Right lung (tissue), 5 donors: ENCODE results near the gene CRB3. TPM values are rescaled to one million over a fixed set of nuclear protein-coding genes. Genes with fewer than 3 reads are reported as not detected.
A peak's percentile ranks its signal among the peaks of the same experiment; 100 is the strongest.

Source experiments
- DNase-seq, 2 donors: peaks; one replicate each; pipeline ENCODE4 v3.0.0-alpha.2; 2013
- polyA plus RNA-seq, 5 donors: library from polyadenylated mRNA; unstranded; fragments of 120-200 nt; gene quantifications; one replicate each; pipeline versions ENCODE4 v1.2.1 to v1.2.3, GENCODE V29; 2013; ENCODE audit warnings: inconsistent platforms in 1 of 5, low replicate concordance in 1 of 5; ENCODE audit not compliant: insufficient read length in 5 of 5, insufficient read depth in 1 of 5

The CRB3 gene
- polyA plus RNA-seq, 5 donors: 13.1 to 23.4 (median 18.0) TPM

DNA sequence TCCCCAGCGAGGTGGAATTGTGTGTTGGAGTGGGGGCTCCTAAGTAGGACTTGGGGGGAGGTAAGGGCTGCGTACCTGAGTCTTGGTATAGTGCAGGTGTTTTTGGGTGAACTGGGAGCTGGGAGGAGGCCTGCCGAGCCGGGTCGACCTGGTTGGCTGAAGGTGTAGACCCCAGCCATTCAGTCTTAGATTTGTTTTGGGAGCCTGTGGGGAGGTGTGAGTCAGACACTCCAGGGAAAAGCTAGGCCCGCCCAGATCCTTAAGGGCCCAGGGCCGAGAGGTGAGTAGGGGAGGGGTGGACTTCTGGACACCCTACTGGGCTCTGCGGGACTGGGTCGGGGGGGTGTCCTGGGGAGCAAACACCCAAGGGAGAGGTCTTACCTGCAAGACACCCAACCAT, 935 bp downstream of the CRB3 start:
- no peak for DNase-seq

DNA sequence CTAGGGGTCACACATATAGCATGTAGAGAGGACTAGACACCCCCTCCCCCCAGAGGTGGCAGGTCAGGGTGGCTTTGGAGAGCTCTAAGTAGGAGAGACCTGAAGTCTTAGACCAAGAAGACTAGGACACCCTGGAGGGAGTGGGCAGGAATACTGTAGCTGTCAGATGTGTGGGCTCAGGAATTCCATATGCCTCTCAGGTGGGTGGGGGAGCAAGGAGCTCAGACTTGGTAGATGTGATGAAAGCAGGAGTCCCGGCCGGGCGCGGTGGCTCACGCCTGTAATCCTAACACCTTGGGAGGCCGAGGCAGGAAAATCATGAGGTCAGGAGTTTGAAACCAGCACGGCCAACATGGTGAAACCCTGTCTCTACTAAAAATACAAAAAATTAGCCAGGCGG, 1.6 kb downstream of the CRB3 start:
- no peak for DNase-seq

DNA sequence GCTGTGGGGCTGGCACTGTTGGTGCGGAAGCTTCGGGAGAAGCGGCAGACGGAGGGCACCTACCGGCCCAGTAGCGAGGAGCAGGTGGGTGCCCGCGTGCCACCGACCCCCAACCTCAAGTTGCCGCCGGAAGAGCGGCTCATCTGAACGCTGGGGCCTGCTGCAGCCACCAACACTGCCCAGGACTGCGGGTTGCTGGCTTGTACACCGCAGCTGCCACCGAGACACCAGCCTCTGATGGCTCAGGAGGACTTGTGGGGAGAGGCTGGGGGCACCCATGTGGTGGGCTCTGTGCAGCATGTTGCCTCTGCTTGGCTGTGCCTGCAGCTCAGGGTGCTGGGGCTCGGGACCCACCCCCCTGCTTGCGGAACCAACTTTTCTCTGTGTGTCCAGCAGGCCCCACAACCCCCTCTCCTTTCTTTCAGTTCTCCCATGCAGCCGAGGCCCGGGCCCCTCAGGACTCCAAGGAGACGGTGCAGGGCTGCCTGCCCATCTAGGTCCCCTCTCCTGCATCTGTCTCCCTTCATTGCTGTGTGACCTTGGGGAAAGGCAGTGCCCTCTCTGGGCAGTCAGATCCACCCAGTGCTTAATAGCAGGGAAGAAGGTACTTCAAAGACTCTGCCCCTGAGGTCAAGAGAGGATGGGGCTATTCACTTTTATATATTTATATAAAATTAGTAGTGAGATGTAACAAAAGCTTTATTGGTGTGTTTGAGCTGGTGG, 2.6 kb downstream of the CRB3 start:
- DNase-seq: no peak

DNA sequence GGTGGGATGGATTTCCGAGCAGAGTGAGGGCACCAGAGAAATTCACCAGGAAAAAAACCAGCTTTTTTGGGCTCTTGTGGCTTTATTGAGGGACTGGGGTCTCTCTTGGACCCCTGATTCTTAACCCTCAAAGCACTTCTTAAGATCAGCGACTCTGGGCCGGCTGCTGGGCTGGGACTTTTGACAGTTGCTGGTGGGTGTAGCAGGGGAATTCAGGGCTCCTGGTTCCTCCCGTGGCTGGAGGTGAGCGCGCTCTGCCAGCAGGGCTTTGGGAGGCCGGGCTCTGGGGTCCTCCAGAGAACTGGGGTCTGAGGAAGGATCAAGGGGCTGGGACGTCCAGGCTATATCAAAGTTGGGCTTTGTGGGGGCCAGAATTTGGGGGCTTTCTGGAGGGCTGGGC, 3.3 kb downstream of the CRB3 start:
- DNase-seq: no peak

DNA sequence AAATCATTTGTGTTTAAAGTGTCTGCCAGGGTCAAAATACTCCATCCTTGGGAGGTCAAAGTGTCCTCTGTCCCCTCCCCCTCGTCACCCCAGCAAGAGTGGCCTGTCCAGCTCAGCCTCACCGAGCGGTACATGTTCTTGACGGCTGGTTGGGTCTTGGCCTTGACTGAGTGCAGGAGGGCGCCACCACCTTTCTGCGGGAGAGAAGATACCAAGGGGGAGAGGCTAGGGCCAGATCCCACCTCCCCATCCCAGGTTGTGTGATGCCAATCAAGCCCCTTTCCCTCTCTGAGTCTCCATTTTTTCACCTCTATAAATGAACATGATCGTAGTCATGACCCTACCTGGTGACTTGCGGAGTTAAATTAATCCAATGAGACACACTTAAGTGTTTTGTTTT, 6.1 kb downstream of the CRB3 start:
- no peak for DNase-seq

DNA sequence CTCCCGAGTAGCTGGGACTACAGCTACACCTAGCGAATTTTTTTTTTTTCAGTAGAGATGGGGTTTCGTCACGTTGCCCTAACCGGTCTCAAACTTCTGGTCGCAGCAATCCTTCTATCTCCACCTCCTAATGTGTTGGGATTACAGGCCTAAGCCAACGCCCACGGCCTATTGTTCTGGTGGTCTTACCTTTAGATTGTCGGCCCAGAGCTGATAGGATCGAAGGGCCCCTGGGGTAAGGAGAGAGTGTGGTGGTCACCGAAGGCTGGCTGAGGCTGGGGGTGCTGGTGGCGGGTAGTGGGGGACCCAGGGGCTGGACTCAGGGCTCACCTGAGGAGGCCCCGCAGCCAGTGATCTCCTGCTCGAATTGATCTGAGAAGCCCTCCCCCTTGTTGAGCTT, 7.0 kb downstream of the CRB3 start:
- DNase-seq: no peak

DNA sequence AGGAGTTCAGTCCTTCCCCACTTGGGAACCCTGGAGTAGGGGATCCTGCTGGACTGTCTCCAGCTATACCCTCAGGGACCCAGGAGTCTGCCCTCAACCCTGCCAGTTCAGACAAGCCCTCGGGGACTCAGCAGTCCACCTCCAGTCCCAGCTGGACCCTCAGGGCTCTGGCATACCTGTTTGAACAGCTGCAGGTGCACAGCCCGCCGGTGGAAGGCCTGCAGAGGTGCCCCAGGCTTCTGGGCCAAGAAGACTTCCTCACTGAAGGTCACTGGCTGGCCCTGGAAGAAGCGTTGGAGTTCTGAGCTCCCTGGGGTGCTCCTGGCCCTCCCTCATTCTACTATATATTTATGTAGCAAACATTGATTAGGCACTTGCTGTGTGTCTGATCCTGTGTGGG, 8.6 kb downstream of the CRB3 start:
- DNase-seq: no peak

DNA sequence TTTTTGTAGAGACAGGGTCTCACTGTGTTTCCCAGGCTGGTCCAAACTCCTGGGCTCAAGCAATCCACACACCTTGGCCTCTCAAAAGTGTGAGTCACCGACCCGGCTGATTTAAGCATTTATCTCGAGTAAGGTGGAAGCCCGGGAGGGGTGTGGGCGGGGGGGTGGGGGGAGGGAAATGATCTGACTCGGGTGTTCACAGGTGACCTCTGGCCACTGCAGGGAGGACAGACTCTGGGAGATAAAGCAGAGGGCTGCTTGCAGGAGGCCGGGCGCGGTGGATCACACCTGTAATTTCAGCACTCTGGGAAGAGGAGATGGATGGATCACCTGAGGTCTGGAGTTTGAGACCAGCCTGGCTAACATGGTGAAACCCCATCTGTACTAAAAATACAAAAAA, 9.6 kb downstream of the CRB3 start:
- DNase-seq: no peak

DNA sequence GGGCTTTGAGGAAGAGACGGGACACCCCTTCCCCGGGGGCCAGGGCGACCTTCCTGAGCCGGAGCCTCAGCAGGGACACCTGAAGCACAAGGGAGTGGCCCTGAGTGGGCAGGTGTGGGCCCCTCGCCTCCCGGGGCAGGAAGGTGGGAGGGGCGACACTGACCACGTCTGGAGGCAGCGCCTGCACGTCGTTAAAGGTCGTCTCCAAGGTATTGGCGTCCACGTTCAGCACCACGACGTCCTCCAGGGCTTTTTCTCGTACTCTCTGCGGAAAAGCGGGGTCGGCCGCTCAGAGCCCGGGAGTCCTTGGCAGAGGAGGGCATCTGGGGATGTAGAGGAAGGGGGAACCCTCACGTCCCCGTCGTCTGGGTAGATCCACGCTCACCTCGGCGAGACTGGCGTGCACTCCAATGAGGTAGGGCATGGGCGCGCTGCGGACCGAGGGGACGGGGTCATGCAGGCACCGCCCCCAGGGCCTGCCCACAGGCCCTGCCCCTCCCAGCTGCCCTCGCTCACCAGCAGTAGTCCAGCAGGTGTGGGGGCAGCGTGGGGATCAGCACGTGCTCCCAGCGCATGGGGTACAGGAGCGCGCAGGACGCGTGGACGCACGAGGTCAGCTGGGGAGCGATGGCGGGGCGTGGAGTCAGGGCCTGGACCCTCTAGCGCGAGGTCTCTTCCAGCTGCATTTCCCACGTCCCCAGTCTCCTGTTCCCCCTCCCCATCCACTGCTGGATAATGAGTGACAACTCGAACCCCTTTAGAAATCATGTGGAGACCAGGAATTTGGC, 11.4 kb downstream of the CRB3 start:
- DNase-seq: no peak

DNA sequence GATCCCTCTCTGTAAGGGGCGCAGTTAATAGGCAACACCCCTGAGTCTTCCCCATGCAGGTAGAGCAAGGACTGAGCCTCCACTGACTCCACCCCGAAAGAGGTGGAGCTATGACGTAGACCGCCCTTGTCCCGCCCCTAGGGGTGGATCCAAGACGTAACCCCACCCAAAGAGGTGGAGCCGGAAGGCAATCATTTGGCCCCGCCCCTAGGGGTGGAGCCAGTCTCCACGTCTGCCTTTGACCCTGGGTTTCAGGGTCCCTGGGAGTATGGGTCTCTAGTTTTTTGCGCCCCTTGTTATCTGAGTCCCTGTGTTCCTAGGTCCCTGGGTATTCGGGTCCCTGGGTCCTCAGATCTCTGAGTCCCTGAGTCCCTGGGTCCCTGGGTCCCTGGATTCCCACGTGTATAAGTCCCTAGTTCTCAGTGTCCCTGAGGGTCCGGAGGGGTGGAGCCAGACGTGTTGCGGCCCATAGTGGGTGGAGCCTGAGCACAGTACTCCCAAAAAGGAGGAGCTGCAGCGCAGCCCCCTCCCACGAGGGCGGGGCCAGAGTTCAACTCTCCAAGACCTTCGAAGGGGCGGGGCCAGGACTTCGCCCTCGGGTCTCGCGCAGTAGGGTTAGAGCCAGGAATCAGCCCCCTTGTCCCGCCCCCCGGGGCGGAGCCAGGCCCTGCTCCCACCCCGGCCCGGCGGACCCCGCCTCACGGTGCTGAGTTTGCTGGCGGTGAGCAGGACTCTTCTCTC, 12.3 kb downstream of the CRB3 start:
- DNase-seq: peak in 1 of 2 donors; percentile 9

DNA sequence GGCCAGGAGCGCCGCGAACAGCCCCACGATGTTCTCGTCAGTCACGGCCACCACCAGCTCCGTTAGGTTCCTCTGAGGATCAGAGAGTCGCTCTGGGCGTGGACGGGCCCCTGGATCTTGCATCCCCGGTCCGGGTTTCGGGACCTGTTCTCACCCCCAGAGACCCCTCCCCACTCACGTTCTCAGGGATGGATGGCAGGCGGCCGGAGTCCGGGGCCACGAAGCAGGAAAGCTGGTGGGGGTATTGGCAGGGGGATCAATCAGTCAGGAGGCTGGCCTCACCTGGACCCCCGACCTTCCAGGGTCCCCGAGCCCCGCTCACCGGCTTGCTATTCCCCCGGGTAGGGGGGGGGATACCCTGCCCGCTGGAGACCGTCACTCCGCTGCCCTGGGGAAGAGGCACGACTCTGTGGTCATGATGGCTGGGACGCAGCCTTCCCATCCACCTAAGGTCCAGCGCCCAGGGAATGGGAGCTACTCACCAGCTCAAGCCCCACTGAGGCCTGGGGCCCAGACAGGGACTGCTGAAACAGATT, 12.9 kb downstream of the CRB3 start:
- DNase-seq: no peak

DNA sequence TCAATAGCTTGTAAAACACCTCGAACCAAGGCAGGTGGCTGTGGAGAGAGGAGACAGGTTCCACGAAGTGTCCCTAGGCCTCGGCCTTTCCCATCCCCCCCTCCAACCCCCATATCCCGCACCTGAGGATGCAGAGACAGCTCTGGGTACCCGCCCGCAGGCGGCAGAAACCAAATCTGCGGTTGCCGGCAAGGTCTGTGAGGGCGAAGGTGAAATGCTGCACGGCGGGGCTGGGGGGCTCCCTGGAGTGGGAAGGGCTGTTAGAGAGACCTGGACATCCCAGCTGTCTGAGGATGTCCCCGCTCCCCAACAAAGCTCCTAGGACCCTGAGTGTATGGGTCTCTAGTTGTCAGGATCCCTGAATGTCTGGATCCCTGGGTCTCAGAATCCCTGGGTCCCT, 14.7 kb downstream of the CRB3 start:
- DNase-seq: no peak

DNA sequence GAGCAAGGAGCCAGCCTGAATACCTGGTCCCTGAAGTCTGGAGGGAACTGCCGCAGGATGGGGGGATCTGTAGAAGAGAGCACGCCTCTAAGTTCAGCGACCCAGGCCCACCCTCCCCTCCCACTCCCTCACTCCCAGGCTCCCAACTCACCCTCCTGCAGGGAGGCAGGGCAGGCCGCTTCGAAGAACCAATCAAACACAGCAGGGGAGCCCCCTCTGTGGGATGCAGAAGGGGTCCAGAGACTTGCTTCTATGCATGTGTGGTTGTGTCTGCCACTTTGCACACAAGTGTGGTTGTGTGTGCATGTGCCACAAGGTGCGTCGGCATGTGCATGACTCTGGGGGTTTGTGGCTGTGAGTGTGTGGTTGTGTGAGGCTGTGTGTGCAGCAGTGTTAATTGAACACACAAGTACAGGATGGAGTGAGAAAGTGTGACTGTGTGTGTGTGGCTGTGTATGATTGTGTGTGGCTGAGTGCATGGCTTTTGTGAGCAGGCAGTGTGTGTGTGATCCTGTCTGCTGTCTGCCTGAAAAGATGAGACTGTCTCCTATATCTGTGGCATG, 15.8 kb downstream of the CRB3 start:
- DNase-seq: no peak

DNA sequence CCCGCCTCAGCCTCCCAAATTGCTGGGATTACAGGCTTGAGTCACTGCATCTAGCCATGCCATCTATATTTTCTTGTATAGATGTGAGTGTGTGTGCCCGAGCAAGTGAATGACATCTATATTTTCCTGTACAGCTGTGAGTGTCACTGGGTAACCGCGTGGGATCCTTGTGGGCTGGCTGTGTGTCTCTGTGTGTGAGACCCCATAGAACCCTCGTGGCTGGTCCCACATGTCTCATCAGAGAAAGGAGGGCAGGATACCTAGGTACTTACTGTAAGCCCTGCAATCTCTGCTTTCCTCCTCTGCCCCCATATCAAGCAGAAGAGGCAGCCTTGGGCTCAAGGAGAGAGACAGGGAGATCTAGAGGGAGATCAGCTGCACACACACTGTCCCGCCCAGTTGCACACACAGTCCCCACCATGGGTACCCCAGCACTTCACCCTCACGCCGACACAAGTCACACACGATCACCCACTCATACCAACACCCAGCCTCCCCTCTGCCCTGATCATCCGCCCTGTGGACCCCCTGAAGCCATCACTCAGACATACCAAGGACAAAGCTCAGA, 16.9 kb downstream of the CRB3 start:
- DNase-seq: no peak

DNA sequence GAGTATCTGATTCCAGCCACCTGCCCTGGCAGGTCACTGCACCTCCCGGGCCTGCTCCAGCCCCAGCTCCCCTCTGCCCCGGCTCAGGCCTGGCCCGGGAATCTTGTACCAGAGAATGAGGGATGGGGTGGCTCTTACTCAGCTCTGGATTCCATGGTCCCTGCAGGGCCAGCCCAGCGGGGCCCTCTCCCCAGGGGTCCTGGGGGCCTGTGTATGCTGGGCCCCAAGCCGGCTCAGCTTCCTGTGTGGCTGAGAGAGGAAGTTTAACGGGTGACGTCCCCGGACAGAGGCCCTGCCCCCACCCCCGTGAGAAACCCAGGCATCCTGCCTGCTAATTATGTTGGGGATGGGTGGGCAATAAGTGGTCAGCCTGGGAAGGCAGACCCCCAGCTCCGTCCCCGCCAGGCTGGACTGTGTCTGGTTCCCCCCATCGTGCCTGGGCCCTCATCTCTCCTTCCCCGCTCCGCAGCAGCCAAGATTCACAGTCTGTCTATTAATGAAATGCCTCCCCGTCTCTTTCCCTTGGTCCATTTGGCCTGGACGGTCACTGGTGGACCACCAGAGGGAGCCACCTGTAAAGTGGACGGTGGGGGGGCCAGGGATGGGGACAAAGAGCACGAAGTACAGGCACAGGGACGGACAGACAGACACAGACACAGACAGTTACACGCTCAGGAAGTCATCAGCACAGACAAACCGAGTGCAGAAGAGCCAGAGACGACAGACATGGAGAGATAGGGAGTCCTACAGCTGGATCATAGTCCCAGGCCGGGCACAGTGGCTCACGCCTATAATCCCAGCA, 17.7 kb downstream of the CRB3 start, which contains the start of gene DENND1C:
DENND1C (minus strand) TSS at position 247 of the 802 bp plus-strand sequence; CDS start at position 155, 92 bp downstream.
- no peak for DNase-seq

DNA sequence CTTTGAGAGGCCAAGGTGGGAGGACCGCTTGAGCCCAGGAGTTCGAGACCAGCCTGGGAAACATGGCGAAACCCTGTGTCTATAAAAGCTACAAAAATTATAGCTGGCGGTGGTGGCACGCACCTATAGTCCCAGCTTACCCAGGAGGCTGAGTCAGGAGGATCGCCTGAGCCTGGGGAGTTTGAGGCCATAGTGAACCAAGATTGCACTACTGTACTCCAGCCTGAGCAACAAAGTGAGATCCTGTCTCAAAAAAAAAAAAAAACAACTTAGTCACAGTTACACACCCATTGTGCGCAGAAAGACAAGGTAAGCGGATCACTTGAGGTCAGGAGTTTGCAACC, 18.2 kb downstream of the CRB3 start:
- DNase-seq: no peak

DNA sequence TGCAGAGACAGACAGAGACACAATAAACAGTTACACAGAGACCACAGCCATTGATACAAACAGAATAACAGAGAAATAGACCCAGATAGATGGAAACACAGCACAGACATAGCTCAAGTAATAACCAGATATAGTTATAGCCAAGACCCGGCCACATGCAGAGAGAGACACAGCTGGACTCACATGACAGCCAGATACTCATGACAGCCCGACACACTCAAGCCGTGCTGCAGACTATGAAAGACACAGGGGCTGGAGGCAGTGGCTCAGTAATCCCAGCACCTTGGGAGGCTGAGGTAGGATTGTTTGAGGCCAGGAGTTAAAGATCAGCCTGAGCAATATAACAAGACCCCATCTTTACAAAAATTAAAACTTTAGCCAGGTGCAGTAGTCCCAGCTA, 19.2 kb downstream of the CRB3 start:
- DNase-seq: no peak

DNA sequence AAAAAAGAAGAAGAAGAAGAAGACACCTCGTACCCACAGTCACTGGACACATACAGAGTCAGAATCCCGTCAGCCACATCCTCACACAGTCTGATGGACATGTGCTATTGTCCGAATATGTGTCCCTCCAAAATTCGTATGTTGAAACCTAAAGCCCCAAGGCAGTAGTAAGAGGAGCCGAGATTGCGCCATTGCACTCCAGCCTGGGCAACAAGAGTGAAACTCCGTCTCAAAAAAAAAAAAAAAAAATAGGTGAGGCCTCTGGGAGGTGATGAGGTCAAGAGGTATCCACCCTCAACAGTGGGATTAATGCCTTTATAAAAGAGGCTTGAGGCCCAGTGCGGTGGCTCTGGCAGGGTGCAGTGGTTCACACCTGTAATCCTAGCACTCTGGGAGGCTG, 20.2 kb downstream of the CRB3 start:
- DNase-seq: no peak

DNA sequence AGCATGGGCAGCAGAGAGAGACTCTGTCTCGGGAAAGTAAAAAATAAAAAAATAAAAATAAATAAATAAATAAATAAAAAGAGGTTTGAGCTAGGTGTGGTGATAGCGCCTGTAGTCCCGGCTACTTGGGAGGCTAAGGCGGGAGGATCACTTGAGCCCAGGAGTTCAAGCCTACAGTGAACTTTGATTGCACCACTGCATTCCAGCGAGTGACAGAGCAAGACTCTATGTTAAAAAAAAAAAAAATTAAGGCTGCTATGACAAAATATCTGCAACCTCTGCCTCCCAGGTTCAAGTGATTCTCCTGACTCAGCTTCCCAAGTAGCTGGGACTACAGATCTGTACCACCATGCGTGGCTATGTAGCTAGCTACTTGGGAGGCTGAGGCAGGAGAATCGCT, 20.8 kb downstream of the CRB3 start:
- no peak for DNase-seq

DNA sequence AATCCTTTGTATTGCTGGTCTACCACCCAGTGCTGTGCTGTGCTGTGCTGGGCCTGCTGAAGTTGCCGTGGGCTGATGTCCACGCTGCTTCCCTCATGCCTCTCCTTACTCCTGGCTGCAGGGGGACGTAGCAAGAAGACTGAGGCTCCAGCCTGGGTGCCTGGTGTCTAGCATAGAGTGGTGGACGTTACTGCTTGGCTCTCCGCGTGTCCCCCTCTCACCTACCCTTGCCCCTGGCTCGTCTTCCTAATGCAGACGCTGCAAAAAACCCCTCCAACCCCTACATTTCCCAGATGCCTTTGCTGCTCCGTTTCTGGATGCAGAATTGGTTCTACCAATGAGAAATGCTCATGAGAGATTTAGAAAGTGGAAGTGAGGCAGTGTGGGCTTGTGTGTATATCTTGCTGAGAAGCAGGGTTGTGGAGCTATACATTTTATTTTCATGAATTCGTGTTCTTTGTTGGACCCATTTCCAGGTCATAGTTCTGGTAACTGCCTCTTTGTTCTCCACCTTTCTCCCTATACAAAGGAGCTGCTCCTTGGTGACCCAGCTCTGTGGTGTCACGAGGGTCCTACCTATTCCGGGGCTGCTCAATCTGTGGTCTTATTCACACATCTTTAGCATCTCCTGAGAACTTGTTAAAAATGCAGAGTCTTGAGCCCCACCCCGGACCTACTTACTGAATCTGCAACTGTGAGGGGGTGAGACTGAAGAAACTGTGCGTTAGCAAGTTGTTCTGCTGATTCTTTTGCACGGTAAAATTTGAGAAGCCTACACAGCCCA, 25.4 kb downstream of the CRB3 start:
- DNase-seq: no peak
